ENCODE results near the gene GCK. TPM values are rescaled to one million over a fixed set of nuclear protein-coding genes. Genes with fewer than 3 reads are reported as not detected.

GCK gene
- 1 to 10 TPM in 1 of 2 experiments, under 1 TPM in 1; 0.53 to 1.3 TPM for total RNA-seq

- ChIA-PET CTCF (no interaction called here), POLR2A (no interaction called here)
- no peaks in the 10 kb centered on the region for H3K9me3 Mint-ChIP-seq (ENCODE audit: low read depth)
- DNase-seq (no peak), ATAC-seq (no peak)
- H3K27me3 Mint-ChIP-seq: no peaks in the 10 kb centered on the region
- H3K27ac Mint-ChIP-seq: no peak within 1 kb of the TSS
- intact Hi-C loops (cut with DNase I, micrococcal nuclease): no loop called here
- no peak within 1 kb of the TSS for H3K4me3 Mint-ChIP-seq
- no peaks in the 10 kb centered on the region for H3K36me3 Mint-ChIP-seq (ENCODE audit: low read depth)
- peaks cover 6% of the 10 kb centered on the region for H3K4me1 Mint-ChIP-seq
Measured at GRCh38 chr7:44189286-44189992, at the start of gene GCK. GCK (minus strand) TSS chr7:44189439; CDS start chr7:44188953, 486 bp downstream.

- intact Hi-C loops (cut with DNase I, micrococcal nuclease): no loop called here
- Mint-ChIP-seq H3K4me3 (no peak overlapping the region), H3K4me1 (no peaks in the 10 kb centered on the region), H3K9me3 (ENCODE audit: low read depth) (no peaks in the 10 kb centered on the region), H3K27me3 (no peaks in the 10 kb centered on the region), H3K36me3 (ENCODE audit: low read depth) (no peaks in the 10 kb centered on the region), H3K27ac (no peak overlapping the region)
- ChIA-PET CTCF (interaction anchor here (0.5 kb wide), 1 partner anchor 305 kb away, joined by 4 read pairs; no protein-coding TSS in a partner anchor), POLR2A (no interaction called here)
- DNase-seq: no peak
- ATAC-seq: no peak
Measured at GRCh38 chr7:44238116-44238695, 49.0 kb upstream of the GCK start.

DNA sequence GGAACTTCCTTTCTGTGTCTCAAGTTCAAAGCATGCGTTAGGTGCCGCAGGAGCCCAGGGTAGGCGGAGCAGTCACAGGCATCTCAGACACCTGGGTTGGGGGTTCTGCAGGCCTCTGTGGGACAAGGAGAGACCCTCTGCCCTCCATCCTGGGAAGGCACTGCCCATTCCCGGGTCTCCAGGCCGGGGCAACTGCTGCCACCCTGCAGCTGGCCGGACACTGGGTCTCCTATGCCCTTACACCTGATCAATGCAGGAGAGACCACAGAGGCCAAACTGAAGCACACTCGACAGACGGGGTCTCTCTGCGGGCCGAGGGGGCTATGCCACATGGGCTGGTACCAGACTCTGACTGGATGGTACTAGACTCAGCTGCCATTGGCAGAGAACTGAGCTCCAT is 48.5 kb upstream of the GCK start:
- intact Hi-C loops (cut with DNase I, micrococcal nuclease): no loop called here
- H3K9me3 Mint-ChIP-seq (ENCODE audit: low read depth): no peaks in the 10 kb centered on the region
- H3K27me3 Mint-ChIP-seq: no peaks in the 10 kb centered on the region
- ATAC-seq (no peak), DNase-seq (no peak)
- POLR2A ChIA-PET: no interaction called here
- no peaks in the 10 kb centered on the region for H3K4me1 Mint-ChIP-seq
- no peaks in the 10 kb centered on the region for H3K36me3 Mint-ChIP-seq (ENCODE audit: low read depth)
- CTCF ChIA-PET: interaction anchor here (0.5 kb wide), 1 partner anchor 306 kb away, joined by 4 read pairs; no protein-coding TSS in a partner anchor
- H3K4me3 Mint-ChIP-seq: no peak overlapping the region
- no peak overlapping the region for H3K27ac Mint-ChIP-seq

DNA sequence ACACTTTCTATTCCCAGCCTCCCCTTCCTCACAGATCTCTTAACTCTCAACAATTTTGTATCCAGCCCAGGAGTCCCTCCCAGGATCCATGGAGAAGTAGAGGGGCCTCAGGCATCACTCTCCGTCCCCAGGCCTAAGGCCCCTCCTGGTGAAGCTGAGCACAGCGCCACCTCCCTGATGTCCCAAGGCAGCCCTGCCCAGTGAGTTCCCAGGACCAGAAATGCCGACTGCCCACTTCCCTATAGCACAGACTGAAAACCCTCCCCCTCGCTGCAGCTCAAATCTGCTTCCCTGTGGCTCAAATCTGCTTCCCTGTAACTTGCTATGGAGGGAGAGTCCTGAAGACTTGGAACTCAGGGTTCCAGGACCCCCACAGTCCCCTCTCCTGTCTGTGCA is 47.1 kb upstream of the GCK start:
- H3K9me3 Mint-ChIP-seq (ENCODE audit: low read depth): no peaks in the 10 kb centered on the region
- H3K4me1 Mint-ChIP-seq: no peaks in the 10 kb centered on the region
- CTCF ChIA-PET: no interaction called here
- no peak overlapping the region for H3K27ac Mint-ChIP-seq
- intact Hi-C loops (cut with DNase I, micrococcal nuclease): no loop called here
- no peak for DNase-seq
- ATAC-seq: no peak
- POLR2A ChIA-PET: no interaction called here
- H3K36me3 Mint-ChIP-seq (ENCODE audit: low read depth): no peaks in the 10 kb centered on the region
- H3K27me3 Mint-ChIP-seq: no peaks in the 10 kb centered on the region
- H3K4me3 Mint-ChIP-seq: no peak overlapping the region

- H3K36me3 Mint-ChIP-seq (ENCODE audit: low read depth): no peaks in the 10 kb centered on the region
- POLR2A ChIA-PET: no interaction called here
- intact Hi-C loops (cut with DNase I, micrococcal nuclease): no loop called here
- H3K4me1 Mint-ChIP-seq: no peaks in the 10 kb centered on the region
- no peak overlapping the region for H3K4me3 Mint-ChIP-seq
- ATAC-seq (no peak), DNase-seq (no peak)
- H3K27ac Mint-ChIP-seq: no peak overlapping the region
- CTCF ChIA-PET: no interaction called here
- H3K9me3 Mint-ChIP-seq (ENCODE audit: low read depth): no peaks in the 10 kb centered on the region
- no peaks in the 10 kb centered on the region for H3K27me3 Mint-ChIP-seq
Measured at GRCh38 chr7:44235582-44236332, 46.5 kb upstream of the GCK start.

GRCh38 chr7:44235066-44235465 is 45.8 kb upstream of the GCK start:
- Mint-ChIP-seq H3K36me3 (ENCODE audit: low read depth) (no peaks in the 10 kb centered on the region), H3K9me3 (ENCODE audit: low read depth) (no peaks in the 10 kb centered on the region), H3K27ac (no peak overlapping the region), H3K4me1 (no peaks in the 10 kb centered on the region), H3K4me3 (no peak overlapping the region), H3K27me3 (no peaks in the 10 kb centered on the region)
- CTCF ChIA-PET: interaction anchor here (0.7 kb wide), 1 partner anchor 221 kb away, joined by 3 read pairs; no protein-coding TSS in a partner anchor
- no peak for ATAC-seq
- intact Hi-C loops (cut with DNase I, micrococcal nuclease): no loop called here
- POLR2A ChIA-PET: no interaction called here
- DNase-seq: no peak

DNA sequence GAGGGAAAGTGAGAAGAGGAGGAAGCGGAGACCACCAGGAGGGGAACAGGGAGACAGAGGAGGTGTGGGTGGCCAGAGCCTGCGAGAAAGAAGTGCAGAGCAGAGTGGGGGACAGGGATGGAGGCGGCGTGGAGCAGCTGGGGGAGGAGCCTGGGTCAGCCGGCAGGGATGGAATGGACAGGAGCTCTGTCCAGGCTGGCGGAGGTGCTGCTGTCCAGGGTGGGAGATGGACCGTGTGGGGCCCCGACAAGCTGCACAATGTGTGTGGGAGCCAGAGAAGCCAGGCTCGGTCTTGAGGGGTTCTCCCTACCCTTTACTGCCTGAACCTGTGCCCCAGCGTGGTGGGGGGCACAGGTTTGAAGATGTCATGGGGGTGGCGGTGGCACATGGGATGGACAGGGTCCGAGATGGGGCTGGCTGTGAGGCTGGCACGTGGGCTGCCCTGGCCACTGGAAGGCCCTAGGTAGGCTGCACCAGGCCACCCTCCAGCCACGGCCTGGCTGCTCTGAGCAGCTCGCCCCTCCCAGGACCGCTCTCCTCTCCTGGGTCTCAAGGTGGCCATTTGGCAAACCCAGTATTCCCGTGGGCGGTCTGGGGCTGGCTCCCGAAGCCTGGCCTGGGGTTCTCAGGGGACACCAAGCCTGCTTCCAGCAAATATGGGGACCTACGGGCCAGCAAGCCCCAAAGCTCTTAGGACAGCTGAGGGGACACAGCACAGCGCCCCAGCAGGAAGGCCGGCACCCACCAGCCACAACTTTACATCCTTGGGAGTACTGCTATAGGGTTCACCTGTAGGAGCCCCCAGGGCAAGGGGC is 43.9 kb upstream of the GCK start:
- H3K4me3 Mint-ChIP-seq: no peak overlapping the region
- POLR2A ChIA-PET: no interaction called here
- DNase-seq: no peak
- no peaks in the 10 kb centered on the region for H3K4me1 Mint-ChIP-seq
- H3K27ac Mint-ChIP-seq: no peak overlapping the region
- no peaks in the 10 kb centered on the region for H3K36me3 Mint-ChIP-seq (ENCODE audit: low read depth)
- no peak for ATAC-seq
- intact Hi-C loops (cut with DNase I, micrococcal nuclease): no loop called here
- no peaks in the 10 kb centered on the region for H3K9me3 Mint-ChIP-seq (ENCODE audit: low read depth)
- H3K27me3 Mint-ChIP-seq: no peaks in the 10 kb centered on the region
- CTCF ChIA-PET: interaction anchor here (0.7 kb wide), 1 partner anchor 85 kb away, joined by 4 read pairs; no protein-coding TSS in a partner anchor

GRCh38 chr7:44232396-44232795 is 43.2 kb upstream of the GCK start:
- ATAC-seq: no peak
- Mint-ChIP-seq H3K27me3 (no peaks in the 10 kb centered on the region), H3K9me3 (ENCODE audit: low read depth) (no peaks in the 10 kb centered on the region), H3K36me3 (ENCODE audit: low read depth) (no peaks in the 10 kb centered on the region), H3K4me3 (no peak overlapping the region), H3K27ac (no peak overlapping the region), H3K4me1 (no peaks in the 10 kb centered on the region)
- CTCF ChIA-PET: interaction anchor here (0.5 kb wide), 1 partner anchor 39 kb away, joined by 3 read pairs; no protein-coding TSS in a partner anchor
- DNase-seq: no peak
- POLR2A ChIA-PET: interaction anchor here (0.5 kb wide), 1 partner anchor 611 kb away, joined by 8 read pairs; no protein-coding TSS in a partner anchor
- intact Hi-C loops (cut with DNase I, micrococcal nuclease): no loop called here

DNA sequence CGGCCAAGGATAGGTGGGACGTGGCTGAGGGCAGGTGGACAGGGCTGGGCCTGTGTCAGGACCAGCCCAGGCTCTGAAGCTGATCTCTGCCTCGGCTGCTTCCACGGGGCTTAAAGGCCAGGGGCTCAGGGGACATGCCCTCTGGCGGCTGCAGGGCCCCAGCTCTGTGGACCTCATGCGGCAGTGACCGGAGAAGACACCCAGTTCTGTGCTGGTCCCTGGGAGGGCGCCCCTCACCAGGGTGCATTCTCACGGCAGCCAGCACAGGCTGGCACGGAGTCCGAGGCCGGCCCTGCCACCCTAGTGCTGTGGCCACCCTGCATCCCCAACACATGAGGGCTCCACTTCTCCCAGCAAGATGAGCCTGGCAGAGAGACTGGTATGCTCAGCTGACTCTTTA is 41.8 kb upstream of the GCK start:
- no peak overlapping the region for H3K4me3 Mint-ChIP-seq
- H3K27me3 Mint-ChIP-seq: no peaks in the 10 kb centered on the region
- ChIA-PET CTCF (no interaction called here), POLR2A (no interaction called here)
- H3K27ac Mint-ChIP-seq: no peak overlapping the region
- no peaks in the 10 kb centered on the region for H3K4me1 Mint-ChIP-seq
- no peak for DNase-seq
- H3K36me3 Mint-ChIP-seq (ENCODE audit: low read depth): no peaks in the 10 kb centered on the region
- intact Hi-C loops (cut with DNase I, micrococcal nuclease): no loop called here
- ATAC-seq: no peak
- H3K9me3 Mint-ChIP-seq (ENCODE audit: low read depth): no peaks in the 10 kb centered on the region

DNA sequence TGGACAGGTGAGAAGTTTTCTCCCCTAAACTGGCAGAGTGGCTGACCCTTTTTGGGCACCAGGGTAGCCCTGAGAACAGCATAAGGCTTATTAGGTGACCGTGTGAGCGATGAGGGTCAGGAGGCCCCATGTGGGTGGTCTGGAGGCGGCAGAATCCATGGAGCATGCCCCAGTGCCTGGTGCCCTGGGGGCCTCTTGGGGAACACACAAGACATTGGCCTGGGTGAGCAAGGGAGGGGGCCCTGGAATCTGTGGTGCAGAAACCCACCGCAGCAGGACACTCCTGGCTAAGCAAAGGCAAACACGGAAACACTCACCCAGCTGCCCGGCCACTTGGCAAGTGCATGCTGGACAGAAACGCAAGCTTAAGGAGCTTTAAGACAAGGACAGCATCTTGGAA is 41.0 kb upstream of the GCK start:
- Mint-ChIP-seq H3K9me3 (ENCODE audit: low read depth) (no peaks in the 10 kb centered on the region), H3K36me3 (ENCODE audit: low read depth) (no peaks in the 10 kb centered on the region), H3K4me3 (no peak overlapping the region), H3K4me1 (no peaks in the 10 kb centered on the region), H3K27ac (no peak overlapping the region), H3K27me3 (no peaks in the 10 kb centered on the region)
- no peak for ATAC-seq
- ChIA-PET POLR2A (no interaction called here), CTCF (no interaction called here)
- DNase-seq: no peak
- intact Hi-C loops (cut with DNase I, micrococcal nuclease): no loop called here

DNA sequence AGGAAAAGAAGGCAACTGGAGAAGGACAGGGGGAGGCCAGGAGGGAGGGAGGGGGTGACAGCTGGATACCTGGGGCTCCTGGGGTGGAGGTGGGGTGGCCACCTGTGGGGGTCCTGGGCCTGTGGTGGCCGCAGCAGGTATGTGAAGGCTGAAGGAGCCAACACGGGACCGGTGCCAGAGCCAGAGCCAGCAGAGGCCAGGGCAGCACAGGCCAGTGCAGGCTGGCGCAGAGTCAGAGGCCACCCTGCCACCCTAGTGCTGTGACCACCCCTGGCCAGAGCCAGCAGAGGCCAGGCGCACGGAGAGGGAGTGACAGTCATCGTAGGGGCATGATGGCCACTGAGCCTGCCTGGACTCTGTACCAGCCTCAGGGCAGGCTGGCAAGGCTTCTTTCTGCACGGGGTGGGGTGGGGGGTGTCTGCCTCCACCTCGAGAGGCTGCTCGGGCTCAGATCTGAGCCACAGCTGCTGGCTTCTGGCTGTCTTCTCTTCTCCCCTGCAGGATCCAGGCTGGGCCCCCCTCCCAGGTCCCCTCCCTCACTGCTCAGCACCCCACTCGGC is 40.4 kb upstream of the GCK start:
- ATAC-seq: no peak

More for the DNA sequence above, 40.4 kb upstream of the GCK start:
- Mint-ChIP-seq H3K27me3 (no peaks in the 10 kb centered on the region), H3K4me3 (no peak overlapping the region), H3K27ac (no peak overlapping the region), H3K9me3 (ENCODE audit: low read depth) (no peaks in the 10 kb centered on the region), H3K36me3 (ENCODE audit: low read depth) (no peaks in the 10 kb centered on the region), H3K4me1 (no peaks in the 10 kb centered on the region)
- intact Hi-C loops (cut with DNase I, micrococcal nuclease): no loop called here
- POLR2A ChIA-PET: no interaction called here
- CTCF ChIA-PET: no interaction called here
- no peak for DNase-seq
